GM12878 (cell line): Measurements from ENCODE around the gene SLC24A3. TPM values are rescaled to one million over a fixed set of nuclear protein-coding genes. Genes with fewer than 3 reads are reported as not detected.

ENCODE experiments used
- ATAC-seq: fragments of 200-7000 bp; cut with Tn5 transposase; 3 replicates; pipeline ENCODE4 v1.9.1; 2020; ENCODE audit warnings: mild to moderate bottlenecking, moderate library complexity
- BruUV-seq: library from RNA; stranded (reverse); fragments of 400-500 nt; replicated peaks from 2 replicates; lab custom pipeline; 2021; lab: Mats Ljungman, UMichigan
- CTCF ChIA-PET: fragments of 300-600 bp; sonication (Branson Sonifier 250); formaldehyde crosslinking; extraction: SDS; loops from one replicate; lab custom pipeline; 2021; ENCODE audit warnings: inconsistent platforms; lab: Yijun Ruan, JAX
- POLR2A ChIA-PET: fragments of 350-600 bp; formaldehyde crosslinking; extraction: SDS; loops from one replicate; lab custom pipeline; 2021; ENCODE audit warnings: inconsistent platforms; lab: Charles Lee
- RAD21 ChIA-PET: fragments of 300-600 bp; sonication (Branson Sonifier 250); formaldehyde crosslinking; loops from one replicate; lab custom pipeline; 2023; ENCODE audit warnings: antibody characterized with exemption; ENCODE audit not compliant: unreplicated experiment; lab: Charles Lee
- SMC1A ChIA-PET: fragments of 300-600 bp; sonication (Branson Sonifier 250); formaldehyde crosslinking; loops from one replicate; lab custom pipeline; 2023; ENCODE audit not compliant: unreplicated experiment, uncharacterized antibody; lab: Charles Lee
- DNase-seq: peaks from one replicate; pipeline ENCODE4 v3.0.0-alpha.2; 2011; ENCODE audit warnings: low read depth, low spot score
- FAIRE-seq: peaks from 3 replicates; lab custom pipeline; 2011; peaks lifted over from hg19 to GRCh38; lab: Jason Lieb, UNC
- H2AFZ ChIP-seq: 2 replicates; pipeline ENCODE4 v1.6.0; 2011; ENCODE audit warnings: low read depth, low read length, control low read depth; ENCODE audit not compliant: control insufficient read depth
- H3K27ac ChIP-seq: 2 replicates; pipeline ENCODE4 v1.5.1; 2011; ENCODE audit warnings: control low read depth; ENCODE audit not compliant: control insufficient read depth, insufficient read depth
- H3K27me3 ChIP-seq, 2 experiments: replicated peaks in 1 of 2; 2 replicates each; pipeline versions ENCODE4 v1.6.0 to v1.6.1; 2011; ENCODE audit warnings: low read length in 1 of 2; ENCODE audit not compliant: control insufficient read depth in 2 of 2, insufficient read depth in 2 of 2
- H3K36me3 ChIP-seq, 2 experiments: 2 replicates each; pipeline ENCODE4 v1.5.1; 2011; ENCODE audit warnings: low read length in 1 of 2; ENCODE audit not compliant: control insufficient read depth in 2 of 2, insufficient read depth in 2 of 2
- H3K4me1 ChIP-seq: 2 replicates; pipeline ENCODE4 v1.6.1; 2011; ENCODE audit warnings: mild to moderate bottlenecking, low read length, moderate library complexity, mixed read lengths; ENCODE audit not compliant: control insufficient read depth, insufficient read depth
- H3K4me2 ChIP-seq: 2 replicates; pipeline ENCODE4 v1.6.0; 2011; ENCODE audit warnings: control low read depth; ENCODE audit not compliant: control insufficient read depth, insufficient read depth
- H3K4me3 ChIP-seq: fragments of 200-600 bp; sonication (generic); 2 replicates; pipeline ENCODE4 v1.5.1; 2016
- H3K79me2 ChIP-seq: 2 replicates; pipeline ENCODE4 v1.6.0; 2011; ENCODE audit warnings: low read length; ENCODE audit not compliant: control insufficient read depth, insufficient read depth
- H3K9ac ChIP-seq: 2 replicates; pipeline ENCODE4 v1.8.0; 2011; ENCODE audit warnings: low read length, control low read depth, mixed read lengths; ENCODE audit not compliant: control insufficient read depth, insufficient read depth
- H3K9me3 ChIP-seq: replicated peaks from 3 replicates; pipeline ENCODE4 v1.5.1; 2011; ENCODE audit warnings: mild to moderate bottlenecking, low read length; ENCODE audit not compliant: control insufficient read depth, insufficient read depth
- H4K20me1 ChIP-seq: 2 replicates; pipeline ENCODE4 v1.6.0; 2011; ENCODE audit not compliant: control insufficient read depth, insufficient read depth
- CBX5 ChIP-seq: sonication (generic); IDR thresholded peaks from 2 replicates; pipeline ENCODE4 v1.6.1; 2016; ENCODE audit warnings: low read depth, moderate library complexity, mild to moderate bottlenecking, inconsistent platforms
- CREM ChIP-seq: IDR thresholded peaks from 2 replicates; pipeline ENCODE4 v1.6.1; 2014; ENCODE audit warnings: antibody characterized with exemption, low read depth
- GATAD2B ChIP-seq: fragments of 450-650 bp; conservative IDR thresholded peaks from 2 replicates; pipeline ENCODE4 v1.6.1; 2017; ENCODE audit warnings: low read depth, mild to moderate bottlenecking, moderate library complexity
- IKZF1 ChIP-seq: fragments of 450-650 bp; conservative IDR thresholded peaks from 2 replicates; pipeline ENCODE4 v1.6.1; 2017; ENCODE audit warnings: antibody characterized with exemption, mild to moderate bottlenecking
- IRF4 ChIP-seq: IDR thresholded peaks from 2 replicates; pipeline ENCODE4 v1.6.1; 2011; ENCODE audit warnings: low read depth, low read length
- MYB ChIP-seq: fragments of 150-350 bp; IDR thresholded peaks from 2 replicates; pipeline ENCODE4 v1.6.1; 2014; ENCODE audit warnings: mild to moderate bottlenecking, low read depth, low read length, borderline replicate concordance
- RAD51 ChIP-seq: fragments of 450-650 bp; IDR thresholded peaks from 2 replicates; pipeline ENCODE4 v1.6.1; 2016; ENCODE audit warnings: moderate library complexity, mild to moderate bottlenecking, inconsistent platforms
- SMARCA5 ChIP-seq: fragments of 450-650 bp; IDR thresholded peaks from 2 replicates; pipeline ENCODE4 v1.6.1; 2017; ENCODE audit warnings: mild to moderate bottlenecking
- STAT3 ChIP-seq: IDR thresholded peaks from 2 replicates; pipeline ENCODE4 v1.6.1; 2011; ENCODE audit warnings: low read depth, low read length, improper control_type of control experiment
- SUZ12 ChIP-seq: fragments of 200-600 bp; sonication (generic); IDR thresholded peaks from one replicate; pipeline ENCODE4 v1.6.1; 2018; ENCODE audit warnings: antibody characterized with exemption, mild to moderate bottlenecking; ENCODE audit not compliant: unreplicated experiment
- TCF3 ChIP-seq: IDR thresholded peaks from 2 replicates; pipeline ENCODE4 v1.6.1; 2012; ENCODE audit warnings: low read depth, mild to moderate bottlenecking, low read length, borderline replicate concordance; ENCODE audit not compliant: insufficient read depth
- ZNF217 ChIP-seq: fragments of 450-650 bp; IDR thresholded peaks from 2 replicates; pipeline ENCODE4 v1.6.1; 2017; ENCODE audit warnings: antibody characterized with exemption, mild to moderate bottlenecking
- in situ Hi-C: fragments of 300-500 bp; cut with MboI; formaldehyde crosslinking; loops from 9 replicates; pipeline ENCODE4 v1.14.3; 2018; ENCODE audit warnings: mixed read lengths
- intact Hi-C: fragments of 100-400 bp; cut with micrococcal nuclease; formaldehyde crosslinking; loops from one replicate; pipeline ENCODE4 v1.14.2; 2022; ENCODE audit not compliant: unreplicated experiment
- polyA plus RNA-seq, 11 experiments: library from polyadenylated mRNA; depleted of rRNA in 4 of 11; unstranded in 6 of 11; stranded (reverse) in 5 of 11; fragments of >200 nt; fragmentation: Nextera tagmentation in 4 of 11; fragmentation: Illumina TruSeq in 1 of 11; extraction: Ambion mirVana in 4 of 11; extraction: Trizol in 1 of 11; gene quantifications; 1 replicate in 1 of 11; 2 replicates in 10 of 11; pipeline versions ENCODE4 v1.2.1 to v1.2.3, GENCODE V29; 2011 to 2016; ENCODE audit warnings: inconsistent platforms in 2 of 11, missing spikeins in 2 of 11, low read depth in 1 of 11
- total RNA-seq, 4 experiments: library from RNA; depleted of rRNA in 3 of 4; stranded (reverse); fragments of >200 nt in 3 of 4; fragmentation: Illumina TruSeq in 1 of 4; extraction: Trizol in 1 of 4; gene quantifications; 2 replicates each; pipeline versions ENCODE4 v1.2.1 to v1.2.3, GENCODE V29; 2013 to 2021
- TF ChIP-seq, protein P1 (sequence below): fragments of 450-650 bp; IDR thresholded peaks from 2 replicates; pipeline ENCODE4 v1.6.1; 2017; ENCODE audit warnings: low read depth, mild to moderate bottlenecking, moderate library complexity

The SLC24A3 gene
- total and polyA plus RNA-seq, 10 of the 15 experiments (the other 5 are each of a cell fraction or from before 2014, with no cell fraction given): 0.04 TPM; not detected in 9

DNA sequence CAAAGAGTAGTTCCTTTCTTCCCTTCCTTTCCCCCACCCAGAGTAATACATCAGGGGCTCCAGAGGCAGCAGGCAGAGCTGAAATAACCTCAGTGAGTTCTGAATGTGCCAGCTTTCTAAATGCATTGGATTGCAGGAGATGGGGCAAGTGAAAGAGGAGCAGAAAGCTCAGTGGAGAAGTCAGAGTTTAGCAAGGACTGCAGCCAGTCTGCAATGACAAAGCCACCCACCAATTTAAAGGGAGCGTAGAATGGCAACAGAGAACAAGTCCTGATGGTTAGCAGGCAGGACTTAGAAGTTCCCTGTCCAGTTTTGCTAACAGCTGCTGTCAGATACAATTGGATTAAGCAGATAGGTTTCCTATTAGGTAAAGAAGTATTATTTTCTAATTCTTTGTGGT, 342.2 kb downstream of the SLC24A3 start (continued):
- TF ChIP-seq, protein P1, sequence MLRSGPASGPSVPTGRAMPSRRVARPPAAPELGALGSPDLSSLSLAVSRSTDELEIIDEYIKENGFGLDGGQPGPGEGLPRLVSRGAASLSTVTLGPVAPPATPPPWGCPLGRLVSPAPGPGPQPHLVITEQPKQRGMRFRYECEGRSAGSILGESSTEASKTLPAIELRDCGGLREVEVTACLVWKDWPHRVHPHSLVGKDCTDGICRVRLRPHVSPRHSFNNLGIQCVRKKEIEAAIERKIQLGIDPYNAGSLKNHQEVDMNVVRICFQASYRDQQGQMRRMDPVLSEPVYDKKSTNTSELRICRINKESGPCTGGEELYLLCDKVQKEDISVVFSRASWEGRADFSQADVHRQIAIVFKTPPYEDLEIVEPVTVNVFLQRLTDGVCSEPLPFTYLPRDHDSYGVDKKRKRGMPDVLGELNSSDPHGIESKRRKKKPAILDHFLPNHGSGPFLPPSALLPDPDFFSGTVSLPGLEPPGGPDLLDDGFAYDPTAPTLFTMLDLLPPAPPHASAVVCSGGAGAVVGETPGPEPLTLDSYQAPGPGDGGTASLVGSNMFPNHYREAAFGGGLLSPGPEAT: no peak
- TF ChIP-seq STAT3: no peak
- TF ChIP-seq GATAD2B: no peak
- TF ChIP-seq MYB: no peak
- no peak for TF ChIP-seq TCF3
- no peak for TF ChIP-seq CBX5
- TF ChIP-seq, all 136 proteins: peak for 0

DNA sequence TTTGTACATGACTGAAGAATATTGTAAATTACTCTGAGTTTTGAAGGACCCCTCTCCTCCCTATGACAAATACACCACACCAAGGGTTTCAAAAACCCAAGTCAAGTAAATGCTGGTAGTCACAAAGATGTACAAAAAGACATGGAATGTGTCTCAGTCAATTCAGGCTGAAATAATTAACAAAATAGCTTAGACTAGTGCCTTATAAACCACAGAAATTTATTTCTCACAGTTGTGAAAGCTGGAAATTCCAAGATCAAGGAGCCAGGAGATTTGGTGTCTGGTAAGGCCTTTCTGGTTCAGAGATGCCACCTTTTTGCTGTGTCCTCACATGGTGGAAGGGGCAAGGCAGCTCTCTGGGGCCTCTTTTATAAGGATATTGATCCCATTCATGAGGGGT, 343.3 kb downstream of the SLC24A3 start:
- BruUV-seq: no TSS peak
- ChIA-PET POLR2A (no interaction called here), CTCF (no interaction called here), SMC1A (no interaction called here), RAD21 (no interaction called here)
- H4K20me1 ChIP-seq: no peaks in the 10 kb centered on the region
- no peak overlapping the region for H3K9ac ChIP-seq
- no peaks in the 10 kb centered on the region for H3K9me3 ChIP-seq
- DNase-seq: no peak
- H3K4me2 ChIP-seq: no peak overlapping the region
- H2AFZ ChIP-seq: no peak overlapping the region
- no peak overlapping the region for H3K4me3 ChIP-seq
- in situ Hi-C loops: no loop called here
- no peak for ATAC-seq
- no peaks in the 10 kb centered on the region for H3K79me2 ChIP-seq
- H3K27ac ChIP-seq: no peak overlapping the region
- intact Hi-C loops: no loop called here
- TF ChIP-seq IRF4 (no peak), CBX5 (no peak), RAD51 (no peak), CREM (no peak), GATAD2B (no peak), IKZF1 (no peak), SMARCA5 (no peak), ZNF217 (no peak), SUZ12 (no peak)
- no peaks in the 10 kb centered on the region for H3K27me3 ChIP-seq
- FAIRE-seq: no peak
- H3K36me3 ChIP-seq: no peaks in the 10 kb centered on the region
- H3K4me1 ChIP-seq: no peaks in the 10 kb centered on the region
